Spleen (tissue), 11 donors: Measurements from ENCODE around the gene CDK3. TPM values are rescaled to one million over a fixed set of nuclear protein-coding genes. Genes with fewer than 3 reads are reported as not detected.

Experiments used
- DNase-seq: peaks from one replicate; pipeline ENCODE4 v3.0.0-alpha.2; 2020
- H3K27ac ChIP-seq, 8 donors: fragments of 200-600 bp; sonication (generic) in 7 of 8; 1 replicate in 4 of 8; 2 replicates in 4 of 8; pipeline versions ENCODE4 v1.5.0 to v1.8.0; 2016 to 2021; ENCODE audit warnings: inconsistent platforms in 4 of 8, mild to moderate bottlenecking in 4 of 8, moderate library complexity in 1 of 8
- H3K27me3 ChIP-seq, 7 donors: fragments of 200-600 bp; sonication (generic) in 6 of 7; replicated peaks in 1 of 7; 1 replicate in 4 of 7; 2 replicates in 3 of 7; pipeline versions ENCODE4 v1.5.0 to v1.8.0; 2016 to 2021; ENCODE audit warnings: inconsistent platforms in 3 of 7, mild to moderate bottlenecking in 1 of 7
- H3K36me3 ChIP-seq, 6 donors: fragments of 200-600 bp; sonication (generic) in 5 of 6; 1 replicate in 4 of 6; 2 replicates in 2 of 6; pipeline versions ENCODE4 v1.5.0 to v1.8.0; 2016 to 2021; ENCODE audit warnings: inconsistent platforms in 2 of 6
- H3K4me1 ChIP-seq, 6 donors: fragments of 200-600 bp; sonication (generic) in 5 of 6; 1 replicate in 3 of 6; 2 replicates in 3 of 6; pipeline versions ENCODE4 v1.5.0 to v1.8.0; 2016 to 2021; ENCODE audit warnings: inconsistent platforms in 3 of 6
- H3K4me3 ChIP-seq, 8 donors: fragments of 200-600 bp; sonication (generic) in 7 of 8; 1 replicate in 4 of 8; 2 replicates in 4 of 8; pipeline versions ENCODE4 v1.5.0 to v1.8.0; 2016 to 2021; ENCODE audit warnings: inconsistent platforms in 4 of 8, mild to moderate bottlenecking in 4 of 8, moderate library complexity in 2 of 8
- H3K9me3 ChIP-seq, 8 donors: fragments of 200-600 bp; sonication (generic) in 7 of 8; 1 replicate in 4 of 8; 2 replicates in 4 of 8; pipeline versions ENCODE4 v1.5.0 to v1.8.0; 2016 to 2021; ENCODE audit warnings: inconsistent platforms in 4 of 8
- CTCF ChIP-seq, 11 experiments: fragments of 200-600 bp in 7 of 11; fragments of 450-650 bp in 4 of 11; sonication (generic) in 4 of 11; IDR thresholded peaks in 8 of 11; conservative IDR thresholded peaks in 3 of 11; 1 replicate in 7 of 11; 2 replicates in 4 of 11; pipeline versions ENCODE4 v1.4.0 to v1.8.0; 2016 to 2021; ENCODE audit warnings: antibody characterized with exemption in 11 of 11, inconsistent platforms in 4 of 11, mild to moderate bottlenecking in 1 of 11
- POLR2A ChIP-seq, 3 donors: fragments of 450-650 bp; IDR thresholded peaks; one replicate each; pipeline ENCODE4 v1.5.1; 2017; ENCODE audit warnings: antibody characterized with exemption in 3 of 3, mild to moderate bottlenecking in 1 of 3
- POLR2AphosphoS5 ChIP-seq, 3 donors: sonication (generic); formaldehyde crosslinking; IDR thresholded peaks; one replicate each; pipeline ENCODE4 v1.5.1; 2017; ENCODE audit warnings: antibody characterized with exemption in 3 of 3
- WGBS, 5 donors: extraction: QIAGEN DNeasy Blood & Tissue Kit in 3 of 5; methylation state at CpG; one replicate each; pipeline versions ENCODE4 v1.1.5 to v1.1.7; 2013 to 2018; 5-methylcytosine and 5-hydroxymethylcytosine counted together
- intact Hi-C: fragments of 100-400 bp; cut with DNase I; formaldehyde crosslinking; loops from one replicate; pipeline ENCODE4 v1.15.0; 2023; ENCODE audit warnings: low total_unique reads
- polyA plus RNA-seq, 3 donors: library from polyadenylated mRNA; stranded (reverse); fragments of 200-250 nt; gene quantifications; one replicate each; pipeline ENCODE4 v1.2.1, GENCODE V29; 2013
- total RNA-seq, 7 donors: library from RNA; depleted of rRNA in 3 of 7; stranded (reverse); fragments of >200 nt in 3 of 7; fragmentation: NEBNext Ultra II Directional in 4 of 7; extraction: Animal tissue kit (Norgen Biotek cat#: 25700) in 4 of 7; gene quantifications; one replicate each; pipeline versions ENCODE4 v1.1.0 to v1.2.1, GENCODE V29; 2016 to 2021
- donor health status: healthy with polysubstance abuse.
- donor health status: DM: no; HTN: no; CAD: no; lungs with moderate emphysema.
- donor health status: DM: no; HTN: no; CAD: no.
- donor health status: Bipolar disorder and iron deficiency.
- donor health status: healthy.
- donor health status: DM: no; HTN: no; CAD: no.
- donor health status: DM: yes; HTN: yes; CAD: no.

Gene CDK3
- total and polyA plus RNA-seq, 10 donors: 6.7 to 39.8 (median 9.1) TPM

- no peak for DNase-seq
- intact Hi-C loops: no loop called here
These were observed 18.1 kb downstream of the CDK3 start for GRCh38 chr17:76018801-76019200.

GRCh38 chr17:76019833-76020467, 19.3 kb downstream of the CDK3 start:
- H3K27me3 ChIP-seq: peaks cover 0 to 43% (median 0%) of the 10 kb centered on the region in 7 donors
- H3K4me1 ChIP-seq: peaks cover 0 to 5% (median 0%) of the 10 kb centered on the region in 6 donors
- H3K36me3 ChIP-seq: no peaks in the 10 kb centered on the region
- intact Hi-C loops: no loop called here
- H3K4me3 ChIP-seq: no peak overlapping the region
- no peak overlapping the region for H3K27ac ChIP-seq
- no peak for DNase-seq
- no peak for TF ChIP-seq POLR2A (IDR thresholded peaks at IDR 0.05)
- no peak for TF ChIP-seq CTCF (IDR thresholded peaks at IDR 0.05 in 8 of 11, conservative IDR thresholded peaks at IDR 0.05 in 3 of 11)
- no peak for TF ChIP-seq POLR2AphosphoS5 (IDR thresholded peaks at IDR 0.05)
- no peaks in the 10 kb centered on the region for H3K9me3 ChIP-seq
- 88 to 95% (median 90%) methylated on average over 6 of the region's 6 CpGs for WGBS, 5 donors

More at GRCh38 chr17:76018801-76019200, 18.1 kb downstream of the CDK3 start:
- TF ChIP-seq CTCF (IDR thresholded peaks at IDR 0.05 in 8 of 11, conservative IDR thresholded peaks at IDR 0.05 in 3 of 11): no peak
- no peak for TF ChIP-seq POLR2AphosphoS5 (IDR thresholded peaks at IDR 0.05)
- no peak for TF ChIP-seq POLR2A (IDR thresholded peaks at IDR 0.05)
- WGBS, 5 donors: 83 to 96% (median 93%) methylated on average over 12 to 13 of the region's 13 CpGs
- Histone ChIP-seq H3K27ac (no peak overlapping the region), H3K27me3 (peaks cover 0 to 52% (median 0%) of the 10 kb centered on the region in 7 donors), H3K4me3 (no peak overlapping the region), H3K4me1 (peaks cover 0 to 16% (median 8%) of the 10 kb centered on the region in 6 donors), H3K9me3 (no peaks in the 10 kb centered on the region), H3K36me3 (no peaks in the 10 kb centered on the region)

- no peak for TF ChIP-seq POLR2AphosphoS5 (IDR thresholded peaks at IDR 0.05)
- TF ChIP-seq POLR2A (IDR thresholded peaks at IDR 0.05): no peak
- TF ChIP-seq CTCF (IDR thresholded peaks at IDR 0.05 in 8 of 11, conservative IDR thresholded peaks at IDR 0.05 in 3 of 11): no peak
- no peaks in the 10 kb centered on the region for H3K36me3 ChIP-seq
- H3K27ac ChIP-seq: no peak overlapping the region
- no peak for DNase-seq
- no peaks in the 10 kb centered on the region for H3K4me1 ChIP-seq
- no peaks in the 10 kb centered on the region for H3K9me3 ChIP-seq
- no peak overlapping the region for H3K4me3 ChIP-seq
- WGBS, 5 donors: 78 to 89% (median 85%) methylated on average over 19 to 24 of the region's 24 CpGs
- peaks cover 0 to 30% (median 0%) of the 10 kb centered on the region in 7 donors for H3K27me3 ChIP-seq
- intact Hi-C loops: no loop called here
These were observed 21.6 kb downstream of the CDK3 start for GRCh38 chr17:76022285-76022684.

- Histone ChIP-seq H3K27ac (no peak overlapping the region), H3K36me3 (no peaks in the 10 kb centered on the region), H3K4me3 (no peak overlapping the region), H3K9me3 (no peaks in the 10 kb centered on the region), H3K27me3 (peaks cover 0 to 30% (median 0%) of the 10 kb centered on the region in 7 donors), H3K4me1 (peaks cover 0 to under 1% (median 0%) of the 10 kb centered on the region in 6 donors)
- TF ChIP-seq CTCF (IDR thresholded peaks at IDR 0.05 in 8 of 11, conservative IDR thresholded peaks at IDR 0.05 in 3 of 11) (no peak), POLR2AphosphoS5 (IDR thresholded peaks at IDR 0.05) (no peak), POLR2A (IDR thresholded peaks at IDR 0.05) (no peak)
- 84 to 94% (median 90%) methylated on average over 8 to 28 of the region's 28 CpGs for WGBS, 5 donors
- DNase-seq: no peak
- intact Hi-C loops: no loop called here
These were observed 22.6 kb downstream of the CDK3 start for GRCh38 chr17:76022973-76023899.
